Activated B cell treated with CpG ODN at 0.5 μM for 24 hours (primary cell): Measurements from ENCODE around the gene C1QBP. TPM values are rescaled to one million over a fixed set of nuclear protein-coding genes. Genes with fewer than 3 reads are reported as not detected.
"Not testable (repeated sequence)": the region's sequence is repeated elsewhere in the genome, so short reads cannot be mapped to it uniquely, and the experiment has no call there.

Source experiments
- ATAC-seq: fragments of 200-7000 bp; cut with Tn5 transposase; one replicate; pipeline ENCODE4 v1.10.0; 2021; ENCODE audit warnings: low read depth, mild to moderate bottlenecking, moderate library complexity
- CTCF ChIA-PET: fragments of 350-600 bp; sonication (Branson Sonifier 250); formaldehyde crosslinking; loops from one replicate; lab custom pipeline; 2021; ENCODE audit warnings: antibody characterized with exemption; lab: Charles Lee
- POLR2A ChIA-PET: fragments of 350-600 bp; sonication (Branson Sonifier 250); formaldehyde crosslinking; loops from one replicate; lab custom pipeline; 2021; ENCODE audit warnings: antibody characterized with exemption; lab: Charles Lee
- DNase-seq: peaks from one replicate; pipeline ENCODE4 v3.0.0; 2022
- H3K27ac Mint-ChIP-seq: one replicate; pipeline ENCODE4 v1.8.0; 2020; ENCODE audit warnings: mixed read lengths
- H3K27me3 Mint-ChIP-seq: one replicate; pipeline ENCODE4 v1.8.0; 2021; ENCODE audit warnings: mixed read lengths
- H3K36me3 Mint-ChIP-seq: one replicate; pipeline ENCODE4 v1.8.0; 2021; ENCODE audit warnings: low read depth, mixed read lengths
- H3K4me1 Mint-ChIP-seq: one replicate; pipeline ENCODE4 v1.8.0; 2021; ENCODE audit warnings: mixed read lengths
- H3K4me3 Mint-ChIP-seq: one replicate; pipeline ENCODE4 v1.8.0; 2020; ENCODE audit warnings: mild to moderate bottlenecking, mixed read lengths
- H3K9me3 Mint-ChIP-seq: one replicate; pipeline ENCODE4 v1.8.0; 2020; ENCODE audit warnings: mixed read lengths
- CTCF ChIP-seq: fragments of 200-600 bp; IDR thresholded peaks from one replicate; pipeline ENCODE4 v1.8.0; 2022; ENCODE audit warnings: antibody characterized with exemption, mild to moderate bottlenecking
- intact Hi-C: fragments of 100-400 bp; cut with micrococcal nuclease; formaldehyde crosslinking; loops from one replicate; pipeline ENCODE4 v1.15.1; 2024
- total RNA-seq: library from RNA; stranded (reverse); gene quantifications from 2 replicates; pipeline ENCODE4 v1.2.3, GENCODE V29; 2022

Gene C1QBP
- total RNA-seq, 1 donor from 2014 or later = 160 TPM

- no peak for DNase-seq
- no peak overlapping the region for H3K4me3 Mint-ChIP-seq
- H3K27me3 Mint-ChIP-seq = no peaks in the 10 kb centered on the region
- H3K36me3 Mint-ChIP-seq = peaks cover 75% of the 10 kb centered on the region
- TF ChIP-seq CTCF = no peak
- H3K9me3 Mint-ChIP-seq = no peaks in the 10 kb centered on the region
- no peak overlapping the region for H3K27ac Mint-ChIP-seq
- POLR2A ChIA-PET = no interaction called here
- no peaks in the 10 kb centered on the region for H3K4me1 Mint-ChIP-seq
- intact Hi-C loops = no loop called here
- ATAC-seq = no peak
- CTCF ChIA-PET = no interaction called here
These were observed 7.8 kb upstream of the C1QBP start for GRCh38 chr17:5446786-5447185.

- no peak for TF ChIP-seq CTCF
- peaks cover 6% of the 10 kb centered on the region for H3K4me1 Mint-ChIP-seq
- H3K4me3 Mint-ChIP-seq = no peak overlapping the region
- H3K27me3 Mint-ChIP-seq = no peaks in the 10 kb centered on the region
- ChIA-PET CTCF (no interaction called here), POLR2A (no interaction called here)
- ATAC-seq (no peak), DNase-seq (no peak)
- no peaks in the 10 kb centered on the region for H3K9me3 Mint-ChIP-seq
- intact Hi-C loops = no loop called here
- peaks cover 55% of the 10 kb centered on the region for H3K36me3 Mint-ChIP-seq
- no peak overlapping the region for H3K27ac Mint-ChIP-seq
These were observed 5.3 kb upstream of the C1QBP start for GRCh38 chr17:5444209-5444608.

- intact Hi-C loops = no loop called here
- no peaks in the 10 kb centered on the region for H3K9me3 Mint-ChIP-seq
- ATAC-seq (no peak), DNase-seq (no peak)
- H3K36me3 Mint-ChIP-seq = peaks cover 50% of the 10 kb centered on the region
- no peak for TF ChIP-seq CTCF
- H3K27me3 Mint-ChIP-seq = no peaks in the 10 kb centered on the region
- ChIA-PET CTCF (no interaction called here), POLR2A (no interaction called here)
- H3K4me1 Mint-ChIP-seq = peaks cover 7% of the 10 kb centered on the region
- H3K4me3 Mint-ChIP-seq = no peak overlapping the region
- no peak overlapping the region for H3K27ac Mint-ChIP-seq
These were observed 4.8 kb upstream of the C1QBP start for GRCh38 chr17:5443728-5444127.

- Mint-ChIP-seq H3K9me3 (no peaks in the 10 kb centered on the region), H3K27me3 (no peaks in the 10 kb centered on the region), H3K4me3 (peak overlapping the region; percentile 83), H3K27ac (peak overlapping the region; percentile 91), H3K36me3 (peaks cover 46% of the 10 kb centered on the region), H3K4me1 (peaks cover 32% of the 10 kb centered on the region)
- POLR2A ChIA-PET = interaction anchor here (0.6 to 2.5 kb wide), 12 partner anchors 11 to 203 kb away, joined by 3 to 39 read pairs (median 4); partner anchors contain the start of genes DERL2, DHX33, MIS12 and NUP88
- no peak for ATAC-seq
- CTCF ChIA-PET = interaction anchor here (0.7 to 4.2 kb wide), 24 partner anchors 9 to 408 kb away, joined by 3 to 24 read pairs (median 4); partner anchors contain the start of genes DERL2, MIS12, NUP88 and RPAIN
- intact Hi-C loops = loop anchor here (1.0 to 2.0 kb wide), 6 partner anchors 19 to 242 kb away; partner anchors contain the start of genes DERL2, DHX33, MIS12 and RABEP1
- no peak for DNase-seq
- peak; percentile 12 for TF ChIP-seq CTCF
These were observed 450 bp upstream of the C1QBP start for GRCh38 chr17:5439446-5439764.

- ATAC-seq (no peak), DNase-seq (no peak)
- Mint-ChIP-seq H3K27me3 (no peaks in the 10 kb centered on the region), H3K9me3 (no peaks in the 10 kb centered on the region), H3K27ac (peak overlapping the region; percentile 91), H3K4me3 (peak overlapping the region; percentile 83), H3K36me3 (peaks cover 49% of the 10 kb centered on the region), H3K4me1 (peaks cover 32% of the 10 kb centered on the region)
- CTCF ChIA-PET = interaction anchor here (1.3 to 1.4 kb wide), 2 partner anchors 29 to 136 kb away, joined by 3 read pairs; no protein-coding TSS in a partner anchor
- intact Hi-C loops = loop anchor here (2.0 kb wide), 1 partner anchor 31 kb away; the partner anchor contains the start of gene DHX33
- POLR2A ChIA-PET = interaction anchor here (0.6 to 2.3 kb wide), 5 partner anchors 8 to 48 kb away, joined by 4 to 11 read pairs (median 7); partner anchors contain the start of genes DERL2, DHX33, MIS12 and NUP88
- TF ChIP-seq CTCF = no peak
These were observed 1.1 kb downstream of the C1QBP start for GRCh38 chr17:5437721-5438317.

GRCh38 chr17:5435781-5436315, 3.1 kb downstream of the C1QBP start:
- peak overlapping the region; percentile 35 for H3K27ac Mint-ChIP-seq
- ATAC-seq, H3K27me3 Mint-ChIP-seq, DNase-seq, CTCF ChIA-PET, H3K9me3 Mint-ChIP-seq, intact Hi-C loops, H3K4me3 Mint-ChIP-seq: not testable (repeated sequence)
- POLR2A ChIA-PET = interaction anchor here (0.9 kb wide), 1 partner anchor 22 kb away, joined by 3 read pairs; no protein-coding TSS in a partner anchor
- H3K4me1 Mint-ChIP-seq = peaks cover 32% of the 10 kb centered on the region
- H3K36me3 Mint-ChIP-seq = peaks cover 66% of the 10 kb centered on the region
